SH-SY5Y (cell line): ENCODE results near the gene CD47.

ENCODE experiments used
- GATA2 ChIP-seq: IDR thresholded peaks from 2 replicates; pipeline ENCODE4 v1.6.1; 2011; ENCODE audit warnings: mild to moderate bottlenecking, low read depth, low read length
- GATA3 ChIP-seq: IDR thresholded peaks from 2 replicates; pipeline ENCODE4 v1.6.1; 2011; ENCODE audit warnings: low read depth, mild to moderate bottlenecking, low read length, moderate library complexity

- no peak for TF ChIP-seq GATA2
- no peak for TF ChIP-seq GATA3
Observed at GRCh38 chr3:108011616-108012015, 79.2 kb downstream of the CD47 start.
